ENCODE measurements around the gene DOK7.

The DOK7 gene

DNA sequence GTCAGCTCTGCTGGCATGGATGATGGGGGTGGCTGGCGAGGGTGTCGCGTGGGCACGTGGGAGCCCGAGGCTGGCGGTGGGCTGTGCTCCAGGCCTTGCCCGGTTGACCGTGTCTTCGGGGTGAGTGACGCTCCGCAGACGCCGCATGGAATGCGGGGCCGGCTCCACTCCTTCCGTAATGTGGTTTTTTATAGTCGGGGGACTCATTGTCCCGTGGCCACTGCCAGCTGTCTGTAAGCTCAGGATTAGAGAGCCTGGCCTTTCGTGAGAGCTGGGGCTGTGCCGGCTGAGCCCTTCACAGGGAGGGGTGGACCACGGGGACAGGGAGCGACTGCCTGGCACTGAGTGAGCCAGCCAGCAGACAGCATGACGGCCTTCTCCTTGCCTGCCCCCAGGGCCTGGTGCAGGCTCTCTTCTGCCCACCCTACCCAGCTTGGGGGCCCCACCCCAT lies 20.4 kb downstream of the DOK7 start:
- no peak overlapping the region for H3K27ac Mint-ChIP-seq
- H3K4me3 Mint-ChIP-seq = no peak overlapping the region
- ATAC-seq (replicated peaks) = no peak
- H3K36me3 Mint-ChIP-seq (ENCODE audit: insufficient read depth) = no peaks in the 10 kb centered on the region
- peaks cover 10 to 23% of the 10 kb centered on the region in 2 donors for H3K4me1 Mint-ChIP-seq (ENCODE audit: low read depth in 2 of 2)
- no peaks in the 10 kb centered on the region for H3K9me3 Mint-ChIP-seq
- no peak for DNase-seq
- H3K27me3 Mint-ChIP-seq = peaks cover 14 to 38% of the 10 kb centered on the region in 2 donors

DNA sequence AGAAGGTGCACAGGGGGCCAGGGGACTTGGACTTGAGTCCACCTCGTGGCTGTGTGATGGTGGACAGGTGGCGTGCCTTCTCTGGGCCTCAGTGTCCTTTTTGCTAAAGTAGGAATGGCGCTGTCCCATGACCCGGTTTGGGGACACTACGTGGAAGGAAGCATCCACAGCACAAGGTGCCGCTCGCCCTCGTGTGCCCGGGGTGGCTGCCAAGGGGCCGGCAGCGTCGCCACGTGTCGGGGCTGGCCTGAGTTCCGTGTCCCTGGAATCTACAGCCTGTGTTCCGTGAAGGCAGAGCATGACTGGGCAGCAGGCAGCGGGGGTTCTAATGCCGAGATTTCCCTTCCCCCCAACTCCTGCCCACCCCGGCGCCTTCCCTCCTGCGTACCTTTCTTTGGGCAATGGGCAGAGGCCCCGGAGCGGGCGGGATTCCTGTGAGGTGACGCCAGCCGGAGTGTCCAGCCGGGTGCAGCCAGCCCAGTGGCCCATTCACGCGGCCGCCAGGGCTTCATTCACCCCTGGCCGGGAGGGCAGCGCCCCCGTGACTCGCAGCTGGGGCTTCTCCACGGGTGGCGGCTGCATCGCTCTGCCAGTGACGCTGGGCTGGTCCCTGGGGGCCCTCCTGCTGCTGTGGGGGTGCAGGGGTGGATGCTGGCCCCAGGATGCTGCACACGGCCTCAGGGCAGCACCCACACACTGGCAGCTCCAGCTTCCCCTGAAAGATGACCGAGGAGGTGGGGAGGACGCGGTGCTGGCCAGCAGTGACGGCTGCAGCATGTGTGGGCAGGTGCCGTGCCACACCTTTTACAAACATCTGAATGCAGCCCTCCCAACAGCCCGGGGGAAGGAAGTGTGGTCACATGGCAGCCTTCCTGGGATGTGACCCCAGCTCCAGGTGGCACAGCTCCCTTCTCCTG lies 21.2 kb downstream of the DOK7 start:
- H3K4me1 Mint-ChIP-seq (ENCODE audit: low read depth in 2 of 2) = peaks cover 15 to 29% of the 10 kb centered on the region in 2 donors
- no peak overlapping the region for H3K27ac Mint-ChIP-seq
- H3K27me3 Mint-ChIP-seq = peaks cover 21 to 46% of the 10 kb centered on the region in 2 donors
- no peaks in the 10 kb centered on the region for H3K9me3 Mint-ChIP-seq
- H3K4me3 Mint-ChIP-seq = peak overlapping the region in 1 of 2 donors; percentile 70
- ATAC-seq (replicated peaks) = no peak
- H3K36me3 Mint-ChIP-seq (ENCODE audit: insufficient read depth) = no peaks in the 10 kb centered on the region
- DNase-seq = no peak

DNA sequence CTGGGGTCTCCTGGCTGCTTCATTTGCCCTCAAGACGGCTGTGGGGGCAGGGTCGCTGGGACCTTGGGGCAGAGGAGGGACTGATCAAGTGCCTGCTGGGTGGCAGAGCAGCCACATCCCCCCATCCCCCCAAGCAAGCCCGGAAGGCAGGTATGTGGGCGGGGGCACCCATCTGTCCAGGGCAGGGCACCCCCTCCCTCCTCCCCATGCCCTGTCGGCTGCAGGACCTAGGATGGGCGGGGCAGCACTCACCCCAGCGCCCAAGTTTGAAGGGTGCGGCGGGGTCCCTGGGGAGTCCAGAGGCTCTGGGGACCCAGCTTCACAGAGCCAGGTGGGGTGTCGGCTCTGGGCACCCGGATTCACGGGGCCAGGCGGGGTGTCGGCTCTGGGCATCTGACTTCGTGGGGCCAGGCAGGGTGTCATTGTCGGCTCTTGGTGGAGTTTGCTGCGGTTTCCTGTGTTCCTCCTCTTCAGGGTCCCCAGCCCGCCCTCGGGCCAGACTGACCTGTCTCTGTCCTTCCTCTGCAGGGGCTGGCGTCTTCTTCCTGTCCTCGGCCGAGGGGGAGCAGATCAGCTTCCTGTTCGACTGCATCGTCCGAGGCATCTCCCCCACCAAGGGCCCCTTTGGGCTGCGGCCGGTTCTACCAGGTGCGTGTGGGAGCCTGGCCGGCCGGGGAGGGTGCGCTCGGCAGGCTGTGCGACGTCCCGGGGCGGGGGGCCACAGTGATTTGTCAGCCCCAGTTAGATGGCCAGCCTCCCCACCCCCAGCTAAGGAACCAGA lies 22.1 kb downstream of the DOK7 start:
- Mint-ChIP-seq H3K9me3 (no peaks in the 10 kb centered on the region), H3K27ac (no peak overlapping the region), H3K4me3 (peak overlapping the region; percentile 69 to 70), H3K27me3 (peaks cover 25 to 46% of the 10 kb centered on the region in 2 donors), H3K36me3 (ENCODE audit: insufficient read depth) (no peaks in the 10 kb centered on the region), H3K4me1 (ENCODE audit: low read depth in 2 of 2) (peaks cover 15 to 26% of the 10 kb centered on the region in 2 donors)
- ATAC-seq (replicated peaks) (peak; percentile 25), DNase-seq (no peak)

DNA sequence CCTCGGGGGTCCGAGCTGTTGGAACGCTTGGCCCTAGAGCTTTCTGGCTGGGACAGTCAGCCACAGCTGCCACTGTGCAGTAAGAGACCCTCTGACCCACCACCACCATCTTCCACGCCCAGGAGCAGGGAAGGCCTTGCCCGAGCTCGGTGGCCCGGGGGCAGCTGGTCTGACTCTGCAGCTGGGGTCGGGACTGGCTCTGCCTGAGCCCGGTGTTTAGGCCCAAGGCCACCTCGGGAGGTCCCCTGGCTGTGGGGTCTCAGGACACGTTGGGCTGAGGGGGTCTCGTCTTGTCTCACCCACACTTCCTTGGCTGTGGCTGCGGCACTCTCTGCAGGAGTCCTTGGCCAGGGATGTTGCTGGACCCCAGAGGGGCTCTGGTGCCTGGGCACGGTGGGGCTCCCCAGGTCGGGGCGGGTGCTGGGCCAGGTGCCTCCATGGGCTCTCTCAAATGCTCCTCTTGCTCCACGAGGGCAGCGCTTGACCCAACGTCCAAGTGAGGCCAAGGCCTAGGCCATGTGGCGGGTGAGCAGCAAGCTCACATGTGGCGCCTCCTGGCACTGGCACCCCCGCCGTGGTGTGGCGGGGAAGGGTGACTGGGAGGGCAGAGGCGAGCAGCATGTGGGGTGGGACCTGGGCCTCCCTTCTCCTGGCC lies 22.9 kb downstream of the DOK7 start:
- Mint-ChIP-seq H3K36me3 (ENCODE audit: insufficient read depth) (no peaks in the 10 kb centered on the region), H3K9me3 (no peaks in the 10 kb centered on the region), H3K27ac (no peak overlapping the region), H3K4me1 (ENCODE audit: low read depth in 2 of 2) (peaks cover 15 to 21% of the 10 kb centered on the region in 2 donors), H3K4me3 (no peak overlapping the region), H3K27me3 (peaks cover 26 to 46% of the 10 kb centered on the region in 2 donors)
- no peak for ATAC-seq (replicated peaks)
- DNase-seq = no peak

DNA sequence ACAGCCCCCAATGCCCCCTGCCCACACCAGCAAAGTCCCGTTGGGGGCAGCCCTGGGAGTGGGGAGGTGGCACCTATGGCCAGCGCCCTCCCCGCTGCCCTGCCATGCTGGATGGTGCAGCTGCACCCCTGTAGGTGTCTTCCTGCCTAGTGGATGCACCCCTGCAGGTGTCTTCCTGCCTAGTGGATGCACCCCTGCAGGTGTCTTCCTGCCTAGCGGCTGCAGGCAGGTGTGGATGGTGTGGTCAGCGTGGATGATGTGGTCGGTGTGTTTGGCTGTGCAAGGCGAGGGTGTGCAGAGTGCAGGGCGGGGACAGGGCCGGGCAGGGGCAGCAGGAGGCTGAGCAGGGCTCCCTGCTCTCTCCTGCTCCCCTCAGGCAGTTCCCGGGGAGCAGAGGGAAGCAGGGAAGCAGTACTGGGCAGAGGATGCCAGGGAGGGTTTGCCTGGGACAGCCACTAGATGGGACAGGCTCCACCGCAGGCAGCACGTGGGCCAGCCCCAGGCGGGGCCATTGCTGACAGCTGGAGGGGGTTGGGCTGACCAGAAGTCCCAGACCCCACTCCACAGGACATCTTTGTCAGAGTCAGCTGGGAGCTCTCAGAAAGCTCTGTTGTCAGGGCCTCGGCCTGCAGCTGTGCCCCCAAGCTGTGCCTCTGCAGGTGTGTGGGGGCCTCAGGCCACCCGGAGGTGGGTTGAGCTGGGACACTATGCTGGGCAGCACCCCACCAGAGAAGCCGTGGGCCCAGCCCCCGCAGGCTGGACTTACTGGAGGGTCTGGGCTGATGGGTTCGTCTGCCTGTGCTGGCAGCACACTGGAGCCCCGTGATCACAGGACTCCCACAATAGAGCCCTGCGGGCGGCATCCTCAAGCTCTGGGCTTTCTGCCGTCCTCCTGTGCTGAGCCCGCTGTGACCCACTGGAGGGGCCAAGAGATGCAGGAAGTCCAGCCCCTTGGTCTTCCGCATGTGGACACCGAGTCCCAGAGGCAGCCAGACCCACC lies 23.7 kb downstream of the DOK7 start:
- Mint-ChIP-seq H3K36me3 (ENCODE audit: insufficient read depth) (no peaks in the 10 kb centered on the region), H3K9me3 (no peaks in the 10 kb centered on the region), H3K4me3 (no peak overlapping the region), H3K27ac (no peak overlapping the region), H3K27me3 (peaks cover 30 to 46% of the 10 kb centered on the region in 2 donors), H3K4me1 (ENCODE audit: low read depth in 2 of 2) (peaks cover 15 to 19% of the 10 kb centered on the region in 2 donors)
- ATAC-seq (replicated peaks) (no peak), DNase-seq (no peak)

DNA sequence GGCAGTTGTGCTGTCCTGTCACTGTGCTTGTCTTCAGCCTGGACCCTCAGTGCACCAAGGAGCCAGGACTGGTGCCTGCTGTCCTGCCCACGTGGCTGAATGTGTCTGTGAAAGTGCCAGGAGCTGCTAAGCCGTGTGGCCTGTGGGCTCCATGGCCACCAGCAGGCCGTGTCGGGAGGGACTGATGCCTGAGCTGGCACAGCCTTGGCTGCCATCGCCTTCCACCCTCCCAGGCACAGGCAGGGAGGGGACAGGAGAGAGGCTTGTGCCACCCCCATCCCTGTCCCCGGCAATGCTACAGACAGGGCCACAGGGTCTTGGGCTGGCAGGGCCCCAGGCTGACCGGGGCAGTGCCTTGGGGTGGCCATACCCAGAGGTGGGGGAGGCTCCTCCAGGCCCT lies 24.8 kb downstream of the DOK7 start:
- Mint-ChIP-seq H3K4me3 (no peak overlapping the region), H3K4me1 (ENCODE audit: low read depth in 2 of 2) (peaks cover 15 to 19% of the 10 kb centered on the region in 2 donors), H3K27me3 (peaks cover 37 to 45% of the 10 kb centered on the region in 2 donors), H3K36me3 (ENCODE audit: insufficient read depth) (no peaks in the 10 kb centered on the region), H3K27ac (no peak overlapping the region), H3K9me3 (no peaks in the 10 kb centered on the region)
- ATAC-seq (replicated peaks) (no peak), DNase-seq (no peak)

DNA sequence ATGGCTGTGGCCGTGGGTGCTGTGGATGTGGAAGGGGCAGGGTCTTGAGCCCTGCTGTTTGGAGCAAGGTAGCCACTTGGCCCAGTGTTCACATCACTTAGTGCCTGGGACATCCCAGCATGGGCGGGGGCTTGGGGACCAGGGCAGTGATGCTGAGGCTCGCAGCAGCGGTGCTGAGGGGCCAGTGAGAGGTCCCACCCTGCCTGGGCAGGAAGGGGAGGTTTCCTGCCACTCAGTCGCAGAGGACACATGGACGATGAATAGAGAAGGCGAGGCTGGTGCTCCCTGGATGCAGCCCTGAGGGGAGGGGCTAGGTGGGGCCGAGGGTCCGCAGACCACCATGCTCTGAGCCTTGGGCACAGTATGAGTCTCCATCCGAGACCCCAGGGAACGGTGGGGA lies 25.7 kb downstream of the DOK7 start:
- H3K9me3 Mint-ChIP-seq = no peaks in the 10 kb centered on the region
- H3K4me3 Mint-ChIP-seq = no peak overlapping the region
- H3K27me3 Mint-ChIP-seq = peaks cover 37 to 47% of the 10 kb centered on the region in 2 donors
- ATAC-seq (replicated peaks) (peak; percentile 18), DNase-seq (no peak)
- no peak overlapping the region for H3K27ac Mint-ChIP-seq
- no peaks in the 10 kb centered on the region for H3K36me3 Mint-ChIP-seq (ENCODE audit: insufficient read depth)
- H3K4me1 Mint-ChIP-seq (ENCODE audit: low read depth in 2 of 2) = peaks cover 15 to 19% of the 10 kb centered on the region in 2 donors

DNA sequence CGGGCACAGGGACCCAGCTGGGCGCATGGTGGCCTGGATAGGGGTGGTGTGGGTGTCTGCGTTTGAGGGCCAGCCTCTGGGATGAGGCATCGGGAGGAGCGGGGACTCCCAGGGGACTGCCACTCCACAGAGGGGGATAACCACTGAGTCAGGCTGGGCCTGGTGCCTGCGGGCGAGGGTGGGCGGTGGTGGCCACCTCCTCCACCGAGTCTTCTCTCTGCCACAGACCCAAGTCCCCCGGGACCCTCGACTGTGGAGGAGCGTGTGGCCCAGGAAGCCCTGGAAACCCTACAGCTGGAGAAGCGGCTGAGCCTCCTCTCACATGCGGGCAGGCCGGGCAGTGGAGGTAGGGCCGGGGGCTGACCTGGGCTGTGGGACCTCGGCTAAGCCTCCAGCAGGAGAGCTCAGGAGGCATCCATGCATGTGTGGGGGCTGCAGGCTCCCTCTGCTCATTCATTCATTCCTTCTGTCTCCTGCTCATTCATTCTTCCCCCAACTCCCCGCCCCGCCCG lies 26.4 kb downstream of the DOK7 start:
- ATAC-seq (replicated peaks) = no peak

DNA sequence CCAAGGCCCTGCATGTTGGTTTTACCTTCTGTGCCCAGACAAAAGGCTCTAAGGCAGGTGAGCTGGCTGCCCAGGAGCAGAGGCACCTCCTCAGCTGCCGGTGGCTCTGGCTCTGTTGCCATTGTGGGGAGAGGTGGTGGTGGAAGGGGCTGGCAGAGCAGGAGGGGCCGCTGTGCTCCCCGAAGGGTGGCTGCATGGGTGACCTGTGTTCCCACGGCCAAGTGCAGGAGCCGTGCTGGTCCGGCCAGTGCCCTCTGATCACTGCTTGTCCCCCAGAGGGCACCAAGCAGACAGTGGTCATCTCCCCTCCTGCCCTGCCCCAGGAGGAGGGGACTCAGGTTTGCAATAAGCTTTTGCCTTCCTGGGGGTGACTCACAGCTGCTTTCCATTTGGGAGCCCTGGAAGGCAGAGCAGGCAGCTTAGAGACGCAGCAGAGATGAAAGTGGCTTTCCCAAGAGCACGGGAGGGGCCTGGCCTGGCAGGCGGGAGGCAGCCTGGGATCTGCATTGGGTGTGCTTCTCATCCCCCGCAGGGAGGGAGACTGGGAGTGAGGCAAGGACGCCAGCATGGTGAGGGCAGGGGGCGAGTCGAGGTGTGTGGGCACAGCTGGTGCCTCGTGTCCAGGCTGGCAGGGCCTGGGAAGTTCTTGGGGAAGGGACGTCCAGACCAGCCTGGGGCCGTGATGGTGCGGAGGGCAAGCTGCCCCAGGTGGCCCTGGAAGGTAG lies 28.7 kb downstream of the DOK7 start:
- ATAC-seq (replicated peaks) = no peak
- no peak for DNase-seq
- Mint-ChIP-seq H3K9me3 (no peaks in the 10 kb centered on the region), H3K27ac (no peak overlapping the region), H3K36me3 (ENCODE audit: insufficient read depth) (peaks cover 4% of the 10 kb centered on the region), H3K4me1 (ENCODE audit: low read depth in 2 of 2) (peaks cover 8 to 9% of the 10 kb centered on the region in 2 donors), H3K27me3 (peaks cover 37 to 75% of the 10 kb centered on the region in 2 donors), H3K4me3 (no peak overlapping the region)

More for the DNA sequence above, 26.4 kb downstream of the DOK7 start:
- no peak overlapping the region for H3K4me3 Mint-ChIP-seq
- peaks cover 37 to 54% of the 10 kb centered on the region in 2 donors for H3K27me3 Mint-ChIP-seq
- H3K36me3 Mint-ChIP-seq (ENCODE audit: insufficient read depth) = no peaks in the 10 kb centered on the region
- no peak for DNase-seq
- peaks cover 15 to 16% of the 10 kb centered on the region in 2 donors for H3K4me1 Mint-ChIP-seq (ENCODE audit: low read depth in 2 of 2)
- no peaks in the 10 kb centered on the region for H3K9me3 Mint-ChIP-seq
- H3K27ac Mint-ChIP-seq = no peak overlapping the region

DNA sequence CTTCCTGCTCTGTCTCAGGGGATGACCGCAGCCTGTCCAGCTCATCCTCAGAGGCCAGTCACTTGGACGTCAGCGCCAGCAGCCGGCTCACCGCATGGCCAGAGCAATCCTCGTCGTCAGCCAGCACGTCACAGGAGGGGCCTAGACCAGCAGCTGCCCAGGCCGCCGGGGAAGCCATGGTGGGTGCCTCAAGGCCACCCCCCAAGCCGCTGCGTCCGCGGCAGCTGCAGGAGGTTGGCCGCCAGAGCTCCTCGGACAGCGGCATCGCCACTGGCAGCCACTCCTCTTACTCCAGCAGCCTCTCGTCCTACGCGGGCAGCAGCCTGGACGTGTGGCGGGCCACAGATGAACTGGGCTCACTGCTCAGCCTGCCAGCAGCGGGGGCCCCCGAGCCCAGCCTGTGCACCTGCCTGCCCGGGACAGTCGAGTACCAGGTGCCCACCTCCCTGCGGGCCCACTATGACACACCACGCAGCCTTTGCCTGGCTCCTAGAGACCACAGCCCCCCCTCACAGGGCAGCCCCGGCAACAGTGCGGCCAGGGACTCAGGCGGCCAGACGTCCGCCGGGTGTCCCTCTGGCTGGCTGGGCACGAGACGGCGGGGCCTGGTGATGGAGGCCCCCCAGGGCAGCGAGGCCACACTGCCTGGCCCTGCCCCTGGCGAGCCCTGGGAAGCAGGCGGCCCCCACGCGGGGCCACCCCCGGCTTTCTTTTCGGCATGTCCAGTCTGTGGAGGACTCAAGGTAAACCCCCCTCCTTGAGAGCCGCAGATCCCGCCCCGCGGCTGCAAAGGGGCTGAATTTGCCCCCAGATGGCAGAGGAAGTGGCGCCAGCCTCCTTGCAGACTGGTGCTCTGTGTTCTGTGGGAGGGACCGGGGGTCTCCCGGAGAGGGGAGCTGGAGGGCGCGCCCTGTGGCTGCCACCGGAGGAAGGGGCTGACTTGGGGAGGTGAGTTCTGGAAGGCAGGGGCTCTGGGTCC lies 29.9 kb downstream of the DOK7 start:
- Mint-ChIP-seq H3K36me3 (ENCODE audit: insufficient read depth) (peaks cover 6% of the 10 kb centered on the region), H3K27me3 (peaks cover 37 to 81% of the 10 kb centered on the region in 2 donors), H3K27ac (no peak overlapping the region), H3K9me3 (no peaks in the 10 kb centered on the region), H3K4me1 (ENCODE audit: low read depth in 2 of 2) (peaks cover 8 to 9% of the 10 kb centered on the region in 2 donors), H3K4me3 (no peak overlapping the region)
- no peak for DNase-seq
- no peak for ATAC-seq (replicated peaks)
